Stimulated activated CD8-positive, alpha-beta memory T cell treated with anti-CD3 and anti-CD28 coated beads, Interleukin-4, amount 100 ng/mL, for 4 hours (primary cell): Measurements from ENCODE around the gene RETREG3.
"Not testable (repeated sequence)": the region's sequence is repeated elsewhere in the genome, so short reads cannot be mapped to it uniquely, and the experiment has no call there.

Source experiments
- DNase-seq, 2 donors: peaks; one replicate each; pipeline ENCODE4 v3.0.0-alpha.2; 2020; ENCODE audit warnings: low read depth in 2 of 2, low spot score in 1 of 2

Gene RETREG3

GRCh38 chr17:42609182-42609813 lies at the start of gene RETREG3, which contains the start of gene TUBG1:
Gene RETREG3, minus strand, starts transcription at chr17:42609374. Its CDS starts 50 bp downstream, at chr17:42609324.
Gene TUBG1, plus strand, starts transcription at chr17:42609683. Its CDS starts 55 bp downstream, at chr17:42609738.
- peak; percentile 96 to 98 for DNase-seq

GRCh38 chr17:42657824-42658588 lies 48.8 kb upstream of the RETREG3 start:
- DNase-seq = no peak

GRCh38 chr17:42655528-42655927 lies 46.4 kb upstream of the RETREG3 start:
- no peak for DNase-seq

GRCh38 chr17:42653179-42654124 lies 44.3 kb upstream of the RETREG3 start:
- DNase-seq = no peak

GRCh38 chr17:42651392-42651791 lies 42.2 kb upstream of the RETREG3 start:
- DNase-seq = no peak

GRCh38 chr17:42647778-42648177 lies 38.6 kb upstream of the RETREG3 start:
- no peak for DNase-seq

- DNase-seq = no peak
Measured at GRCh38 chr17:42642336-42642735, 33.2 kb upstream of the RETREG3 start.

- DNase-seq = no peak
Measured at GRCh38 chr17:42640121-42640520, 30.9 kb upstream of the RETREG3 start.

- no peak for DNase-seq
Measured at GRCh38 chr17:42639525-42640113, 30.4 kb upstream of the RETREG3 start.

GRCh38 chr17:42632949-42633444 lies 23.8 kb upstream of the RETREG3 start:
- DNase-seq = no peak

- DNase-seq = no peak
Measured at GRCh38 chr17:42629411-42630009, 20.3 kb upstream of the RETREG3 start.

- DNase-seq = not testable (repeated sequence)
Measured at GRCh38 chr17:42627032-42627764, 18.0 kb upstream of the RETREG3 start.

- DNase-seq = no peak
Measured at GRCh38 chr17:42623732-42624596, 14.8 kb upstream of the RETREG3 start.

GRCh38 chr17:42623271-42623670 lies 14.1 kb upstream of the RETREG3 start:
- no peak for DNase-seq

- not testable (repeated sequence) for DNase-seq
Measured at GRCh38 chr17:42621987-42622386, 12.8 kb upstream of the RETREG3 start.

- no peak for DNase-seq
Measured at GRCh38 chr17:42618442-42619150, 9.4 kb upstream of the RETREG3 start.

GRCh38 chr17:42617956-42618431 lies 8.8 kb upstream of the RETREG3 start:
- no peak for DNase-seq

GRCh38 chr17:42613699-42614295 lies 4.6 kb upstream of the RETREG3 start:
- no peak for DNase-seq
